ENCODE measurements around the gene FRMD7.

- no peak for TF ChIP-seq CTCF (IDR thresholded peaks at IDR 0.05)
- TF ChIP-seq EP300 (IDR thresholded peaks at IDR 0.05), result no peak
- TF ChIP-seq POLR2AphosphoS5 (IDR thresholded peaks at IDR 0.05), result no peak
Measured at GRCh38 chrX:132171881-132172280, 44.1 kb upstream of the FRMD7 start.

Data from gastroesophageal sphincter (tissue), 3 donors.